Measurements from ENCODE around the gene PBX2.
A peak's percentile ranks its signal among the peaks of the same experiment; 100 is the strongest.

PBX2 gene

GRCh38 chr6:32176476-32177182 is 13.4 kb downstream of the PBX2 start:
- Histone ChIP-seq H3K9me3 (ENCODE audit: control insufficient read depth, insufficient read depth, low read length) (no peaks in the 10 kb centered on the region), H3K4me1 (ENCODE audit: insufficient read depth, low read length) (peaks cover 19% of the 10 kb centered on the region), H3K36me3 (ENCODE audit: insufficient read depth, low read length) (peaks cover 6% of the 10 kb centered on the region; the same call in 1 of the 2 replicates), H3K9ac (ENCODE audit: low read depth, low read length) (peak overlapping the region; percentile 96)

GRCh38 chr6:32175711-32176475 is 14.1 kb downstream of the PBX2 start, which contains the start of gene AGPAT1:
Gene AGPAT1, minus strand, starts transcription at chr6:32176084. Its CDS starts 4,588 bp downstream, at chr6:32171496.
- Histone ChIP-seq H3K4me1 (ENCODE audit: insufficient read depth, low read length) (peaks cover 19% of the 10 kb centered on the region), H3K36me3 (ENCODE audit: insufficient read depth, low read length) (peaks cover 5% of the 10 kb centered on the region; the same call in 1 of the 2 replicates), H3K9me3 (ENCODE audit: control insufficient read depth, insufficient read depth, low read length) (no peaks in the 10 kb centered on the region), H3K9ac (ENCODE audit: low read depth, low read length) (peak within 1 kb of the TSS; percentile 96)

GRCh38 chr6:32175322-32175710 is 14.7 kb downstream of the PBX2 start:
- peaks cover 19% of the 10 kb centered on the region for H3K4me1 ChIP-seq (ENCODE audit: insufficient read depth, low read length)
- H3K9me3 ChIP-seq (ENCODE audit: control insufficient read depth, insufficient read depth, low read length) = no peaks in the 10 kb centered on the region
- H3K36me3 ChIP-seq (ENCODE audit: insufficient read depth, low read length) = peaks cover 5% of the 10 kb centered on the region; the same call in 1 of the 2 replicates
- H3K9ac ChIP-seq (ENCODE audit: low read depth, low read length) = peak overlapping the region; percentile 96

GRCh38 chr6:32174416-32174815 is 15.6 kb downstream of the PBX2 start:
- Histone ChIP-seq H3K9me3 (ENCODE audit: control insufficient read depth, insufficient read depth, low read length) (no peaks in the 10 kb centered on the region), H3K9ac (ENCODE audit: low read depth, low read length) (no peak overlapping the region), H3K4me1 (ENCODE audit: insufficient read depth, low read length) (peaks cover 19% of the 10 kb centered on the region)

GRCh38 chr6:32173051-32173727 is 16.8 kb downstream of the PBX2 start:
- H3K4me1 ChIP-seq (ENCODE audit: insufficient read depth, low read length) = peaks cover 22% of the 10 kb centered on the region
- no peak overlapping the region for H3K9ac ChIP-seq (ENCODE audit: low read depth, low read length)

More at GRCh38 chr6:32174416-32174815, 15.6 kb downstream of the PBX2 start:
- H3K36me3 ChIP-seq (ENCODE audit: insufficient read depth, low read length) = peaks cover 4% of the 10 kb centered on the region; the same call in 1 of the 2 replicates

GRCh38 chr6:32171234-32171633 is 18.8 kb downstream of the PBX2 start:
- Histone ChIP-seq H3K9me3 (ENCODE audit: control insufficient read depth, insufficient read depth, low read length) (no peaks in the 10 kb centered on the region), H3K36me3 (ENCODE audit: insufficient read depth, low read length) (0 out of 2 replicates have a peak, but pooled peaks cover 9% of the 10 kb centered on the region), H3K9ac (ENCODE audit: low read depth, low read length) (no peak overlapping the region), H3K4me1 (ENCODE audit: insufficient read depth, low read length) (peaks cover 29% of the 10 kb centered on the region)

More at GRCh38 chr6:32173051-32173727, 16.8 kb downstream of the PBX2 start:
- H3K36me3 ChIP-seq (ENCODE audit: insufficient read depth, low read length) = 0 out of 2 replicates have a peak, but pooled peaks cover 4% of the 10 kb centered on the region
- H3K9me3 ChIP-seq (ENCODE audit: control insufficient read depth, insufficient read depth, low read length) = no peaks in the 10 kb centered on the region

- H3K4me1 ChIP-seq (ENCODE audit: insufficient read depth, low read length) = peaks cover 29% of the 10 kb centered on the region
- 0 out of 2 replicates have a peak, but pooled peaks cover 9% of the 10 kb centered on the region for H3K36me3 ChIP-seq (ENCODE audit: insufficient read depth, low read length)
- H3K9me3 ChIP-seq (ENCODE audit: control insufficient read depth, insufficient read depth, low read length) = no peaks in the 10 kb centered on the region
- no peak overlapping the region for H3K9ac ChIP-seq (ENCODE audit: low read depth, low read length)
Measured at GRCh38 chr6:32170294-32170693, 19.7 kb downstream of the PBX2 start.

GRCh38 chr6:32168807-32169591 is 21.0 kb downstream of the PBX2 start:
- H3K4me1 ChIP-seq (ENCODE audit: insufficient read depth, low read length) = peaks cover 22% of the 10 kb centered on the region
- H3K9ac ChIP-seq (ENCODE audit: low read depth, low read length) = no peak overlapping the region
- H3K9me3 ChIP-seq (ENCODE audit: control insufficient read depth, insufficient read depth, low read length) = no peaks in the 10 kb centered on the region
- 0 out of 2 replicates have a peak, but pooled peaks cover 9% of the 10 kb centered on the region for H3K36me3 ChIP-seq (ENCODE audit: insufficient read depth, low read length)

- Histone ChIP-seq H3K9me3 (ENCODE audit: control insufficient read depth, insufficient read depth, low read length) (no peaks in the 10 kb centered on the region), H3K4me1 (ENCODE audit: insufficient read depth, low read length) (peaks cover 16% of the 10 kb centered on the region), H3K36me3 (ENCODE audit: insufficient read depth, low read length) (0 out of 2 replicates have a peak, but pooled peaks cover 9% of the 10 kb centered on the region), H3K9ac (ENCODE audit: low read depth, low read length) (no peak overlapping the region)
Measured at GRCh38 chr6:32168350-32168749, 21.7 kb downstream of the PBX2 start.

GRCh38 chr6:32167761-32168262 is 22.2 kb downstream of the PBX2 start:
- H3K4me1 ChIP-seq (ENCODE audit: insufficient read depth, low read length) = peaks cover 10% of the 10 kb centered on the region
- no peak overlapping the region for H3K9ac ChIP-seq (ENCODE audit: low read depth, low read length)
- no peaks in the 10 kb centered on the region for H3K9me3 ChIP-seq (ENCODE audit: control insufficient read depth, insufficient read depth, low read length)
- H3K36me3 ChIP-seq (ENCODE audit: insufficient read depth, low read length) = 0 out of 2 replicates have a peak, but pooled peaks cover 9% of the 10 kb centered on the region

- Histone ChIP-seq H3K9ac (ENCODE audit: low read depth, low read length) (peak overlapping the region; percentile 27; the same call in 1 of the 2 replicates), H3K4me1 (ENCODE audit: insufficient read depth, low read length) (peaks cover 10% of the 10 kb centered on the region; the same call in 1 of the 2 replicates), H3K9me3 (ENCODE audit: control insufficient read depth, insufficient read depth, low read length) (no peaks in the 10 kb centered on the region), H3K36me3 (ENCODE audit: insufficient read depth, low read length) (0 out of 2 replicates have a peak, but pooled peaks cover 9% of the 10 kb centered on the region)
Measured at GRCh38 chr6:32167154-32167760, 22.7 kb downstream of the PBX2 start.

GRCh38 chr6:32166411-32167061 is 23.5 kb downstream of the PBX2 start:
- no peak overlapping the region for H3K9ac ChIP-seq (ENCODE audit: low read depth, low read length)

More at GRCh38 chr6:32166411-32167061, 23.5 kb downstream of the PBX2 start:
- H3K36me3 ChIP-seq (ENCODE audit: insufficient read depth, low read length) = 0 out of 2 replicates have a peak, but pooled peaks cover 9% of the 10 kb centered on the region
- H3K9me3 ChIP-seq (ENCODE audit: control insufficient read depth, insufficient read depth, low read length) = no peaks in the 10 kb centered on the region
- peaks cover 10% of the 10 kb centered on the region; the same call in 1 of the 2 replicates for H3K4me1 ChIP-seq (ENCODE audit: insufficient read depth, low read length)
